Measurements from ENCODE around the gene SCAANT1.

DNA sequence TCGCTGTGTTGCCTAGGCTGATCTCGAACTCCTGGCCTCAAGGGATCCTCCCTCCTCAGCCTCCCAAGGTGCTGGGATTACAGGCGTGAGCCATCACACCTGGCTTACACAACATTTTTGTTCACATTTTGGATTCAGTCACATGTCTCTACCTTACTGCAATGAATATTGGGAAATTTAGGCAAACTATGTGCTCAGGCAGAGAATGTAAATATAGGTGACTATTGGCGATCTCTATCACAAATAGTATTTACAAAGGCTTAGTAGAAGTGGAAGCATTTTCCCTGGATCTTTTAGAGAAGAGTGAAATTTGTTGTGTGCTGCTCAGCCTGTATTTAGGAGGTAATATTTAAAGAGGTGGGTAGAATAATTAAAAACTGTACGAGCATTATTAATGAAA is 20.7 kb downstream of the SCAANT1 start:
- TF ChIP-seq, protein P1, sequence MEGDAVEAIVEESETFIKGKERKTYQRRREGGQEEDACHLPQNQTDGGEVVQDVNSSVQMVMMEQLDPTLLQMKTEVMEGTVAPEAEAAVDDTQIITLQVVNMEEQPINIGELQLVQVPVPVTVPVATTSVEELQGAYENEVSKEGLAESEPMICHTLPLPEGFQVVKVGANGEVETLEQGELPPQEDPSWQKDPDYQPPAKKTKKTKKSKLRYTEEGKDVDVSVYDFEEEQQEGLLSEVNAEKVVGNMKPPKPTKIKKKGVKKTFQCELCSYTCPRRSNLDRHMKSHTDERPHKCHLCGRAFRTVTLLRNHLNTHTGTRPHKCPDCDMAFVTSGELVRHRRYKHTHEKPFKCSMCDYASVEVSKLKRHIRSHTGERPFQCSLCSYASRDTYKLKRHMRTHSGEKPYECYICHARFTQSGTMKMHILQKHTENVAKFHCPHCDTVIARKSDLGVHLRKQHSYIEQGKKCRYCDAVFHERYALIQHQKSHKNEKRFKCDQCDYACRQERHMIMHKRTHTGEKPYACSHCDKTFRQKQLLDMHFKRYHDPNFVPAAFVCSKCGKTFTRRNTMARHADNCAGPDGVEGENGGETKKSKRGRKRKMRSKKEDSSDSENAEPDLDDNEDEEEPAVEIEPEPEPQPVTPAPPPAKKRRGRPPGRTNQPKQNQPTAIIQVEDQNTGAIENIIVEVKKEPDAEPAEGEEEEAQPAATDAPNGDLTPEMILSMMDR (conservative IDR thresholded peaks at IDR 0.05), result no peak
- no peak for TF ChIP-seq EZH2 (IDR thresholded peaks at IDR 0.05; ENCODE audit: low read depth)
